ENCODE data around the gene THSD4.

The THSD4 gene

GRCh38 chr15:71337197-71337845, 222.1 kb downstream of the THSD4 start:
- no peak overlapping the region for H3K4me2 ChIP-seq (ENCODE audit: low read depth, low read length, poor library complexity, severe bottlenecking)
- no peaks in the 10 kb centered on the region for H3K9me2 ChIP-seq (replicated peaks; ENCODE audit: low read depth, low read length)
- TF ChIP-seq EZH2phosphoT487 (IDR thresholded peaks at IDR 0.05; ENCODE audit: borderline replicate concordance): no peak
- TF ChIP-seq CTCF (conservative IDR thresholded peaks at IDR 0.05; ENCODE audit: low read length): no peak
- H3K4me3 ChIP-seq (ENCODE audit: low read length, poor library complexity, severe bottlenecking): no peak overlapping the region
- no peaks in the 10 kb centered on the region for H3F3A ChIP-seq (ENCODE audit: low read depth)
- H3K4me1 ChIP-seq (ENCODE audit: insufficient read depth, low read length, poor library complexity, severe bottlenecking): no peaks in the 10 kb centered on the region
- no peaks in the 10 kb centered on the region for H3K9me3 ChIP-seq (ENCODE audit: insufficient read depth, low read depth, low read length)
- no peaks in the 10 kb centered on the region for H4K20me1 ChIP-seq (ENCODE audit: insufficient read depth, low read length, poor library complexity, severe bottlenecking)
- no peak overlapping the region for H2AFZ ChIP-seq (ENCODE audit: low read length)
- H3K36me3 ChIP-seq (ENCODE audit: insufficient read depth, low read length): no peaks in the 10 kb centered on the region
- H3K9ac ChIP-seq (ENCODE audit: low read depth, low read length, poor library complexity, severe bottlenecking): no peak overlapping the region
- H3K79me2 ChIP-seq (ENCODE audit: insufficient read depth, low read length): no peaks in the 10 kb centered on the region
- H3K27me3 ChIP-seq (ENCODE audit: insufficient read depth, low read length, poor library complexity, severe bottlenecking): no peaks in the 10 kb centered on the region

- Histone ChIP-seq H3K4me3 (ENCODE audit: low read length, poor library complexity, severe bottlenecking) (no peak overlapping the region), H3K4me1 (ENCODE audit: insufficient read depth, low read length, poor library complexity, severe bottlenecking) (no peaks in the 10 kb centered on the region), H3F3A (ENCODE audit: low read depth) (no peaks in the 10 kb centered on the region), H3K9ac (ENCODE audit: low read depth, low read length, poor library complexity, severe bottlenecking) (no peak overlapping the region), H3K27me3 (ENCODE audit: insufficient read depth, low read length, poor library complexity, severe bottlenecking) (no peaks in the 10 kb centered on the region), H3K79me2 (ENCODE audit: insufficient read depth, low read length) (no peaks in the 10 kb centered on the region), H4K20me1 (ENCODE audit: insufficient read depth, low read length, poor library complexity, severe bottlenecking) (no peaks in the 10 kb centered on the region), H3K9me2 (replicated peaks; ENCODE audit: low read depth, low read length) (no peaks in the 10 kb centered on the region), H2AFZ (ENCODE audit: low read length) (no peak overlapping the region), H3K36me3 (ENCODE audit: insufficient read depth, low read length) (no peaks in the 10 kb centered on the region), H3K4me2 (ENCODE audit: low read depth, low read length, poor library complexity, severe bottlenecking) (no peak overlapping the region), H3K9me3 (ENCODE audit: insufficient read depth, low read depth, low read length) (no peaks in the 10 kb centered on the region)
- no peak for TF ChIP-seq EZH2phosphoT487 (IDR thresholded peaks at IDR 0.05; ENCODE audit: borderline replicate concordance)
- TF ChIP-seq CTCF (conservative IDR thresholded peaks at IDR 0.05; ENCODE audit: low read length): no peak
Measured at GRCh38 chr15:71338265-71338664, 223.0 kb downstream of the THSD4 start.

- Histone ChIP-seq H2AFZ (ENCODE audit: low read length) (no peak overlapping the region), H3K4me1 (ENCODE audit: insufficient read depth, low read length, poor library complexity, severe bottlenecking) (no peaks in the 10 kb centered on the region), H3K4me2 (ENCODE audit: low read depth, low read length, poor library complexity, severe bottlenecking) (no peak overlapping the region), H3K27me3 (ENCODE audit: insufficient read depth, low read length, poor library complexity, severe bottlenecking) (no peaks in the 10 kb centered on the region), H3K9me3 (ENCODE audit: insufficient read depth, low read depth, low read length) (no peaks in the 10 kb centered on the region), H3K36me3 (ENCODE audit: insufficient read depth, low read length) (no peaks in the 10 kb centered on the region), H3K9me2 (replicated peaks; ENCODE audit: low read depth, low read length) (no peaks in the 10 kb centered on the region), H3F3A (ENCODE audit: low read depth) (no peaks in the 10 kb centered on the region), H3K9ac (ENCODE audit: low read depth, low read length, poor library complexity, severe bottlenecking) (no peak overlapping the region), H3K4me3 (ENCODE audit: low read length, poor library complexity, severe bottlenecking) (no peak overlapping the region), H3K79me2 (ENCODE audit: insufficient read depth, low read length) (no peaks in the 10 kb centered on the region), H4K20me1 (ENCODE audit: insufficient read depth, low read length, poor library complexity, severe bottlenecking) (no peaks in the 10 kb centered on the region)
- no peak for TF ChIP-seq EZH2phosphoT487 (IDR thresholded peaks at IDR 0.05; ENCODE audit: borderline replicate concordance)
- TF ChIP-seq CTCF (conservative IDR thresholded peaks at IDR 0.05; ENCODE audit: low read length): no peak
Measured at GRCh38 chr15:71338827-71339542, 223.7 kb downstream of the THSD4 start.

Data from Loucy (cell line).